Measurements from ENCODE around the gene TNNI2. TPM values are rescaled to one million over a fixed set of nuclear protein-coding genes. Genes with fewer than 3 reads are reported as not detected.
A peak's percentile ranks its signal among the peaks of the same experiment; 100 is the strongest.
"Not testable (repeated sequence)": the region's sequence is repeated elsewhere in the genome, so short reads cannot be mapped to it uniquely, and the experiment has no call there.

TNNI2 gene
- total and polyA plus RNA-seq, 8 donors = 0.24 to 8.5 (median 0.52) TPM; not detected in 1

DNA sequence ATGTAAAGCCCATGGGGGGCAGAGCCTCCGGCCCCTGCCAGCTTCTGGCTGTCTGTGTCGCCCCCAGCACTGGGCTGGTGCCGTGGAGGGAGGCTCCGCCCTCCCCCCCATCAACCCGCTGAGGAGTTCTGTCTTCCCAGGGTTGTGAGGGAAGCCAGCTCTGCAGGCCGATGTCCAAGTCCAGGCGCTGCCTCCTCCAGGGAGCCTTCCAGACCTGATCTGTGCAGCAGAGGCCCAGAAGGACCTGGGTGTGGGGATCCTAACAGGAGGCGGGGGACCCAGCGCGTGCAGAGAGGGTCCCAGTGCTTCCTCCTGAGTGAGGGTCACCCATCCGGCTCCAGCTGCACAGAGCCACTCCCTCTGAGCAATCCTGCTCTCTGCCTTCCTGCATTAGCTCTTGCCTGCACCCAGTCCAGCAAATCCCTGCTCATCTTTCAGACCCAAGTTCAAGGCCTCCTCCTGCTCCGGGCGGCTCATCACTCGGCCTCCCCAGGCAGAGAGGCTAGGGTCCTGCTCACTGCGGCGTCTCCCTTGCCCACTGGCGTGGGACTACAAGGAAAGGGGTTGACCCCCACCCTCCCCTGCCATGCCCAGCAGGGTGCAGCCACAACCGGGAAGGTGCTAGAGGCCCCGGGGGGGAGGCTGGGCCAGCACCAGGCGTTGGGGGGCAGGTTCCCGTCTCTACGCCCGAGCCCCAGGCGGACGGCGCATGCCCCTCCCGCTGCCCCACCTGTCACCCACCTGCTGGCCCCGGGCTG is 36.5 kb downstream of the TNNI2 start:
- ATAC-seq (no peak), DNase-seq (peak in 1 of 4 donors; percentile 68)
- TF ChIP-seq, protein P1, sequence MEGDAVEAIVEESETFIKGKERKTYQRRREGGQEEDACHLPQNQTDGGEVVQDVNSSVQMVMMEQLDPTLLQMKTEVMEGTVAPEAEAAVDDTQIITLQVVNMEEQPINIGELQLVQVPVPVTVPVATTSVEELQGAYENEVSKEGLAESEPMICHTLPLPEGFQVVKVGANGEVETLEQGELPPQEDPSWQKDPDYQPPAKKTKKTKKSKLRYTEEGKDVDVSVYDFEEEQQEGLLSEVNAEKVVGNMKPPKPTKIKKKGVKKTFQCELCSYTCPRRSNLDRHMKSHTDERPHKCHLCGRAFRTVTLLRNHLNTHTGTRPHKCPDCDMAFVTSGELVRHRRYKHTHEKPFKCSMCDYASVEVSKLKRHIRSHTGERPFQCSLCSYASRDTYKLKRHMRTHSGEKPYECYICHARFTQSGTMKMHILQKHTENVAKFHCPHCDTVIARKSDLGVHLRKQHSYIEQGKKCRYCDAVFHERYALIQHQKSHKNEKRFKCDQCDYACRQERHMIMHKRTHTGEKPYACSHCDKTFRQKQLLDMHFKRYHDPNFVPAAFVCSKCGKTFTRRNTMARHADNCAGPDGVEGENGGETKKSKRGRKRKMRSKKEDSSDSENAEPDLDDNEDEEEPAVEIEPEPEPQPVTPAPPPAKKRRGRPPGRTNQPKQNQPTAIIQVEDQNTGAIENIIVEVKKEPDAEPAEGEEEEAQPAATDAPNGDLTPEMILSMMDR (IDR thresholded peaks at IDR 0.05) = no peak
- Histone ChIP-seq H3K36me3 (no peaks in the 10 kb centered on the region), H3K27me3 (peaks cover 0 to 27% of the 10 kb centered on the region in 2 donors), H3K9me3 (no peaks in the 10 kb centered on the region), H3K4me3 (no peak overlapping the region), H3K27ac (no peak overlapping the region), H3K4me1 (peaks cover 3 to 34% of the 10 kb centered on the region in 2 donors)
- intact Hi-C loops (cut with DNase I) = no loop called here

DNA sequence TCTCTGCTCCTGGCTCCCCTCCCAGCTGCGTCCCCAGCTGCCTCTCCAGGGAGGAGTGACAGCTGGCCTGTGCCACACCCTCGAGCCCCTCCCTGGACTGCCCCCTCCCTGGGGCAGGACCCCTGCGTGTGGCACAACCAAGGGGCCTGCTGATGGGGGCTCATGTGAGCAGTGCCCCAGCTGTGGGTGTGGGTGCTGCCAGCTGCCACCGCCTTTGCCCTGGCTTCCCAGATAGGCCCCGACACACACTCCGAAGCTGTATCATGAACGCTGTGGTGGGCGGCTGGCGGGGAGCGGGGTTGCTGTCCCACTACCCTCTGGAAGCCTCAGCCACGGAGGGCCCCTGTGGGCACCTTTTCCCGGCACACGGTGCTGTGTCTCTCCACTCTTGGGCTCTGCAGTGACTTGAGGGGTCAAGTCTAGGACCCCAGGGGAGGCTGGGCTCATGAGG is 37.1 kb downstream of the TNNI2 start:
- intact Hi-C loops (cut with DNase I); ATAC-seq; H3K4me3 ChIP-seq; H3K27ac ChIP-seq; H3K36me3 ChIP-seq; H3K9me3 ChIP-seq: not testable (repeated sequence)
- Histone ChIP-seq H3K4me1 (peaks cover 3 to 33% of the 10 kb centered on the region in 2 donors), H3K27me3 (peaks cover 0 to 21% of the 10 kb centered on the region in 2 donors)
- DNase-seq = peak in 1 of 4 donors; percentile 54

DNA sequence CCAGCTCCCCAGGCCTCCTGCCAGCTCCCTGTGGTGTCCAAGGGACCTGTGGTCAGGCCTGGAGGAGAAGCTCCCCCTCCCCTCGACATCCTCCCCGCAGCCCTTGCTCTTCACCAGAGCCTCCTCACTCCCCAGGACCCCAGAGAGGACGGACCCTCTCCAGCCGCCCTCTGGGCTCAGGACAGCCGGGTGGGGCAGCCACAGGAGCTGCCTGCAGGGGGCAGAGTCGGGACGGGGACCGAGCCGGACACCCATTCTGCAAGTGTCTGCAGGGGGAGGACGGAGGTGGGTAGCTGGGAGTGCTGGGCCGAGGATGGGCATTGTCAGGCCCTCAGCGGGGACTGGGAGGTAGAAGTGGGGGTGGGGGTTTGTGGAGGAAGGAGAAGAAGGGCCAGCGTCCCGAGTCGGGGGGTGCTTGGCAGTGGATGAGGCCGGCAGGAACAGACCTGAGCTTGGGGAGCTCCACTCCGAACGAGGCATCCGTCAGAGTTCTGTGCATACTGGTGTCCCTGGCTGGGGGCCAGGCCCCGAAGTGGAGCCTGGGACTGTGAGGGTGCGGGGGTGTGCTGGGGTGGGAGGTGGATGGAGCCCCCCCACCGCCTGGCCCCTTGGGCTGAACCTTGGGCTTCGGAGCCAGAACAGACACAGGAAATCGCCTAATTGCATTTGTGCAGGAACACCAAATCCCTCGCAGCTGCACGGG is 37.7 kb downstream of the TNNI2 start:
- DNase-seq (peak in 2 of 4 donors; percentile 43 to 81), ATAC-seq (peak; percentile 24)
- Histone ChIP-seq H3K4me3 (no peak overlapping the region), H3K27ac (no peak overlapping the region), H3K4me1 (peaks cover 3 to 34% of the 10 kb centered on the region in 2 donors), H3K9me3 (no peaks in the 10 kb centered on the region), H3K27me3 (peaks cover 0 to 16% of the 10 kb centered on the region in 2 donors), H3K36me3 (no peaks in the 10 kb centered on the region)
- TF ChIP-seq, protein P1 (IDR thresholded peaks at IDR 0.05) = peak; percentile 21 to 57
- intact Hi-C loops (cut with DNase I) = no loop called here

DNA sequence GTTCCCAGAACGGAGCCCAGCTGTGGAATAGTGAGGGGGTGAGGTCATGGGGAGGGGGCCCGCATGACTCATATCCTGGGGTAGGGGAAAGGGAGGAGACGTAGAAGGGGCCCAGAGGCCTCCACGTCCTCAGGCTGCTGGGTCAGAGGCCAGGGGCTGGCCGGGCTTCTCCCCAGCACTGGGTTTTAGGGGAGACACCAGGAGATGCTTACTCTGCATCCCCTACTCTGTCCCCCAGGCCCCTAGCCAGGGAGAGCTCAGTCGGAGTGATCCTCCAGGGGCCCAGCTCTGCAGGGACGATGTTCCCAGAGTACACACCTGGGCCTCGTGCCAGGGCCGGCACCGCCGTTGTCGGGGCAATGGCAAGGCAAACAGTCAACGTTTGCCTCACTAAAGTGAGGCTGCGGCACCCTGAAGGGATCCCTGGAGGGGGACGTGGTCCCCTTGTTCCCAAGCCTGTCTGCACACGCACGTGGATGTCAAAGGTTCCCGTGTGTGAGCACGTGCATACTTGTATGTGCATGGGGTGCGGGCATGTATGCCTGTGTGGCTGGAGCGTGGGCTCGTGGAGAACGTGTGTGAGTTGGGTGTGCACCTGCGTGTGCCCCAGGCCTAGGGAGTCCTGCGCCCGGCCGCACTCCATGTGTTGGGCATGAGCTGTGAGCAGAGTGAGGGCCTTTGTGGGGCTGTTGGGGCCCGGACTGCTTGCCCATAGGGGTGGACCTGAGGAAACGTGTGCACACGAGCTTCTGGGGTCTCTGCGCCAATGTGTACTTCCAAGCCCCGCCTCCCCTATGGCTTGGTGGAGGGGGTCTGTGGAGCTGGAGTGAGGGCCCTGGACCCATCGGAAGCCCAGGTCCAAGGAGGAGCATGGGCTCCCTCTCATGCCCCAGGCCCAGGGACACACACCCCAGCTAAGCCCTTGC is 38.7 kb downstream of the TNNI2 start:
- intact Hi-C loops (cut with DNase I) = no loop called here
- Histone ChIP-seq H3K27ac (peak overlapping the region in 1 of 2 donors; percentile 23), H3K36me3 (peaks cover 0 to 3% of the 10 kb centered on the region in 2 donors), H3K27me3 (peaks cover 0 to 24% of the 10 kb centered on the region in 2 donors), H3K4me1 (peaks cover 3 to 43% of the 10 kb centered on the region in 2 donors), H3K9me3 (no peaks in the 10 kb centered on the region), H3K4me3 (no peak overlapping the region)
- ATAC-seq (no peak), DNase-seq (peak; percentile 18 to 76 (median 50))
- TF ChIP-seq, protein P1 (IDR thresholded peaks at IDR 0.05) = no peak

Data from left lung (tissue), 10 donors.